HCT116 (cell line): ENCODE measurements around the gene IL17B.

Source experiments
- CBX3 ChIP-seq: IDR thresholded peaks from 2 replicates; pipeline ENCODE4 v1.6.1; 2012; ENCODE audit warnings: low read depth
- CEBPB ChIP-seq: IDR thresholded peaks from 2 replicates; pipeline ENCODE4 v1.6.1; 2012; ENCODE audit warnings: low read depth
- CTCF ChIP-seq, 3 experiments: fragments of 200-600 bp in 1 of 3; sonication (generic) in 1 of 3; IDR thresholded peaks in 2 of 3; conservative IDR thresholded peaks in 1 of 3; 2 replicates each; pipeline ENCODE4 v1.5.1; 2012 to 2017; ENCODE audit warnings: low read depth in 2 of 3, low read length in 2 of 3, antibody characterized with exemption in 1 of 3, borderline replicate concordance in 1 of 3, control low read depth in 1 of 3, mild to moderate bottlenecking in 1 of 3, mixed read lengths in 1 of 3, mixed run types in 1 of 3, moderate library complexity in 1 of 3; ENCODE audit not compliant: insufficient read depth in 1 of 3
- EZH2 ChIP-seq: fragments of 200-600 bp; sonication (generic); IDR thresholded peaks from 2 replicates; pipeline ENCODE4 v1.6.1; 2017; ENCODE audit warnings: antibody characterized with exemption, mixed run types
- JUND ChIP-seq: IDR thresholded peaks from 2 replicates; pipeline ENCODE4 v1.6.1; 2012
- MAX ChIP-seq: IDR thresholded peaks from 2 replicates; pipeline ENCODE4 v1.6.1; 2012
- POLR2A ChIP-seq: IDR thresholded peaks from 2 replicates; pipeline ENCODE4 v1.7.0; 2011; ENCODE audit warnings: borderline replicate concordance; ENCODE audit not compliant: insufficient read depth, insufficient read length; ENCODE audit errors: extremely low read depth
- POLR2AphosphoS5 ChIP-seq: IDR thresholded peaks from 2 replicates; pipeline ENCODE4 v1.6.1; 2011; ENCODE audit warnings: mild to moderate bottlenecking, low read depth, low read length, moderate library complexity
- RAD21 ChIP-seq: IDR thresholded peaks from 2 replicates; pipeline ENCODE4 v1.6.1; 2012; ENCODE audit warnings: low read depth, mild to moderate bottlenecking
- SP1 ChIP-seq: IDR thresholded peaks from 2 replicates; pipeline ENCODE4 v1.6.1; 2012; ENCODE audit warnings: low read depth
- SRF ChIP-seq: IDR thresholded peaks from 2 replicates; pipeline ENCODE4 v1.6.1; 2012; ENCODE audit warnings: low read depth
- YY1 ChIP-seq: IDR thresholded peaks from 2 replicates; pipeline ENCODE4 v1.6.1; 2011; ENCODE audit warnings: low read length, low read depth, moderate library complexity, mild to moderate bottlenecking; ENCODE audit not compliant: insufficient replicate concordance; ENCODE audit errors: extremely low read depth
- ZNF274 ChIP-seq: fragments of 200-500 bp; sonication (Bioruptor generic); IDR thresholded peaks from 2 replicates; pipeline ENCODE4 v1.6.1; 2014; ENCODE audit warnings: mild to moderate bottlenecking, low read depth, low read length, inconsistent platforms
- TF ChIP-seq, protein P1 (sequence below): IDR thresholded peaks from 2 replicates; pipeline ENCODE4 v1.6.1; 2012; ENCODE audit warnings: low read depth

- TF ChIP-seq JUND: no peak
- TF ChIP-seq, protein P1, sequence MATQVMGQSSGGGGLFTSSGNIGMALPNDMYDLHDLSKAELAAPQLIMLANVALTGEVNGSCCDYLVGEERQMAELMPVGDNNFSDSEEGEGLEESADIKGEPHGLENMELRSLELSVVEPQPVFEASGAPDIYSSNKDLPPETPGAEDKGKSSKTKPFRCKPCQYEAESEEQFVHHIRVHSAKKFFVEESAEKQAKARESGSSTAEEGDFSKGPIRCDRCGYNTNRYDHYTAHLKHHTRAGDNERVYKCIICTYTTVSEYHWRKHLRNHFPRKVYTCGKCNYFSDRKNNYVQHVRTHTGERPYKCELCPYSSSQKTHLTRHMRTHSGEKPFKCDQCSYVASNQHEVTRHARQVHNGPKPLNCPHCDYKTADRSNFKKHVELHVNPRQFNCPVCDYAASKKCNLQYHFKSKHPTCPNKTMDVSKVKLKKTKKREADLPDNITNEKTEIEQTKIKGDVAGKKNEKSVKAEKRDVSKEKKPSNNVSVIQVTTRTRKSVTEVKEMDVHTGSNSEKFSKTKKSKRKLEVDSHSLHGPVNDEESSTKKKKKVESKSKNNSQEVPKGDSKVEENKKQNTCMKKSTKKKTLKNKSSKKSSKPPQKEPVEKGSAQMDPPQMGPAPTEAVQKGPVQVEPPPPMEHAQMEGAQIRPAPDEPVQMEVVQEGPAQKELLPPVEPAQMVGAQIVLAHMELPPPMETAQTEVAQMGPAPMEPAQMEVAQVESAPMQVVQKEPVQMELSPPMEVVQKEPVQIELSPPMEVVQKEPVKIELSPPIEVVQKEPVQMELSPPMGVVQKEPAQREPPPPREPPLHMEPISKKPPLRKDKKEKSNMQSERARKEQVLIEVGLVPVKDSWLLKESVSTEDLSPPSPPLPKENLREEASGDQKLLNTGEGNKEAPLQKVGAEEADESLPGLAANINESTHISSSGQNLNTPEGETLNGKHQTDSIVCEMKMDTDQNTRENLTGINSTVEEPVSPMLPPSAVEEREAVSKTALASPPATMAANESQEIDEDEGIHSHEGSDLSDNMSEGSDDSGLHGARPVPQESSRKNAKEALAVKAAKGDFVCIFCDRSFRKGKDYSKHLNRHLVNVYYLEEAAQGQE: no peak
- no peak for TF ChIP-seq POLR2A
- no peak for TF ChIP-seq MAX
- TF ChIP-seq EZH2: no peak
- TF ChIP-seq POLR2AphosphoS5: no peak
- TF ChIP-seq CTCF (IDR thresholded peaks at IDR 0.05 in 2 of 3, conservative IDR thresholded peaks at IDR 0.05 in 1 of 3; ENCODE audit: borderline replicate concordance in 1 of 3, insufficient read depth in 1 of 3, low read depth in 2 of 3, low read length in 2 of 3): no peak
- TF ChIP-seq CEBPB: no peak
- TF ChIP-seq CBX3: no peak
- no peak for TF ChIP-seq RAD21
- no peak for TF ChIP-seq SRF
- TF ChIP-seq ZNF274: no peak
- TF ChIP-seq YY1: no peak
- TF ChIP-seq SP1: no peak
Observed at GRCh38 chr5:149408252-149409099, 29.4 kb upstream of the IL17B start.
